Measurements from ENCODE around the gene NFKBIB. TPM values are rescaled to one million over a fixed set of nuclear protein-coding genes. Genes with fewer than 3 reads are reported as not detected.

Gene NFKBIB
- total and polyA plus RNA-seq, 2 donors (not counting 3 experiments of a cell fraction or from before 2014, with no cell fraction given) = 25.0 to 30.8 TPM

GRCh38 chr19:38908911-38909310 lies 9.1 kb downstream of the NFKBIB start:
- peaks cover 0 to 21% of the 10 kb centered on the region in 2 experiments for H3K36me3 ChIP-seq (ENCODE audit: control insufficient read depth in 2 of 2, extremely low read depth in 1 of 2, insufficient read depth in 2 of 2, low read length in 2 of 2)
- no TSS peak for BruUV-seq (replicated peaks)
- POLR2A ChIA-PET = interaction anchor here (0.7 kb wide), 1 partner anchor 9 kb away, joined by 3 read pairs; the partner anchor contains the start of gene NFKBIB
- DNase-seq (ENCODE audit: low read depth, low spot score) = no peak
- no peak overlapping the region for H2AFZ ChIP-seq (ENCODE audit: low read depth, low read length)
- dilution Hi-C loops (cut with MboI; ENCODE audit: extremely low pct_ligation_motif_present, low sequenced_read_pairs) (no loop called here), intact Hi-C loops (cut with micrococcal nuclease) (no loop called here)
- TF ChIP-seq POLR2A (IDR thresholded peaks at IDR 0.05; ENCODE audit: low read depth, low read length) (no peak), JUN (IDR thresholded peaks at IDR 0.05; ENCODE audit: borderline replicate concordance, insufficient read depth, insufficient read length, low read depth) (no peak), CTCF (IDR thresholded peaks at IDR 0.05; ENCODE audit: extremely low read depth in 1 of 2, insufficient read depth in 1 of 2, low read depth in 1 of 2, low read length in 2 of 2) (no peak), MYC (IDR thresholded peaks at IDR 0.05; ENCODE audit: low read depth, low read length) (no peak), FOS (IDR thresholded peaks at IDR 0.05; ENCODE audit: borderline replicate concordance, insufficient read depth, low read length) (no peak), MAX (IDR thresholded peaks at IDR 0.05; ENCODE audit: insufficient read depth, insufficient read length) (no peak), POLR2AphosphoS5 (IDR thresholded peaks at IDR 0.05; ENCODE audit: insufficient read depth, low read depth, low read length) (no peak), EZH2 (IDR thresholded peaks at IDR 0.05; ENCODE audit: borderline replicate concordance, low read depth, low read length, severe bottlenecking) (no peak), GATA2 (IDR thresholded peaks at IDR 0.05; ENCODE audit: insufficient read depth, insufficient read length, low read depth, low read length) (no peak)
- H3K4me3 ChIP-seq (replicated peaks in 1 of 3; ENCODE audit: insufficient read depth in 1 of 3, low read depth in 1 of 3, low read length in 3 of 3) = no peak overlapping the region
- CTCF ChIA-PET = no interaction called here
- no peaks in the 10 kb centered on the region for H3K9me3 ChIP-seq (replicated peaks; ENCODE audit: control insufficient read depth, insufficient read depth, low read length)
- no peaks in the 10 kb centered on the region for H3K9me1 ChIP-seq (replicated peaks; ENCODE audit: control insufficient read depth, extremely low read depth, insufficient read depth, low read length)
- H3K4me2 ChIP-seq (ENCODE audit: insufficient read depth, low read length) = no peak overlapping the region
- H3K27ac ChIP-seq (ENCODE audit: insufficient read depth, low read depth, low read length) = no peak overlapping the region
- no peaks in the 10 kb centered on the region for H3K27me3 ChIP-seq (ENCODE audit: control insufficient read depth in 2 of 2, insufficient read depth in 2 of 2, low read length in 2 of 2)
- no peak for FAIRE-seq
- H3K79me2 ChIP-seq (ENCODE audit: control insufficient read depth, insufficient read depth, low read length) = no peaks in the 10 kb centered on the region
- H3K4me1 ChIP-seq (ENCODE audit: control insufficient read depth, extremely low read depth, insufficient read depth, low read length) = no peaks in the 10 kb centered on the region
- no peaks in the 10 kb centered on the region for H4K20me1 ChIP-seq (replicated peaks; ENCODE audit: control insufficient read depth, extremely low read depth, insufficient read depth, low read length)
- H3K9ac ChIP-seq (replicated peaks; ENCODE audit: extremely low read depth, insufficient read depth, low read length) = no peak overlapping the region

All from endothelial cell of umbilical vein (primary cell).